Endothelial cell of umbilical vein (primary cell): ENCODE results near the gene TRIM2. TPM values are rescaled to one million over a fixed set of nuclear protein-coding genes. Genes with fewer than 3 reads are reported as not detected.

Experiments used
- BruUV-seq: library from RNA; stranded (reverse); fragments of 400-500 nt; replicated peaks from 2 replicates; lab custom pipeline; 2021; lab: Mats Ljungman, UMichigan
- CTCF ChIA-PET: fragments of 300-600, 350-600 bp; sonication (Branson Sonifier 250); formaldehyde crosslinking; loops from one replicate; lab custom pipeline; 2021; ENCODE audit warnings: antibody characterized with exemption, inconsistent platforms; lab: Charles Lee
- POLR2A ChIA-PET: fragments of 300-600, 350-600 bp; sonication (Branson Sonifier 250); formaldehyde crosslinking; loops from one replicate; lab custom pipeline; 2021; ENCODE audit warnings: antibody characterized with exemption, inconsistent platforms; lab: Charles Lee
- DNase-seq: peaks from one replicate; pipeline ENCODE4 v3.0.0-alpha.2; 2011; ENCODE audit warnings: low read depth, low spot score
- FAIRE-seq: peaks from 2 replicates; lab custom pipeline; 2011; peaks lifted over from hg19 to GRCh38; lab: Jason Lieb, UNC
- H2AFZ ChIP-seq: 2 replicates; pipeline ENCODE4 v1.6.0; 2012; ENCODE audit warnings: low read depth, low read length, control low read depth, inconsistent platforms
- H3K27ac ChIP-seq: 2 replicates; pipeline ENCODE4 v1.5.1; 2011; ENCODE audit warnings: low read depth, mild to moderate bottlenecking, control low read depth, low read length, moderate library complexity; ENCODE audit not compliant: insufficient read depth
- H3K27me3 ChIP-seq, 2 experiments: 2 replicates each; pipeline versions ENCODE4 v1.6.0 to v1.6.1; 2011; ENCODE audit warnings: low read length in 2 of 2, mixed read lengths in 1 of 2; ENCODE audit not compliant: control insufficient read depth in 2 of 2, insufficient read depth in 2 of 2
- H3K36me3 ChIP-seq, 2 experiments: 2 replicates in 1 of 2; 3 replicates in 1 of 2; pipeline ENCODE4 v1.5.1; 2011; ENCODE audit warnings: low read length in 2 of 2, mild to moderate bottlenecking in 1 of 2, moderate library complexity in 1 of 2; ENCODE audit not compliant: control insufficient read depth in 2 of 2, insufficient read depth in 2 of 2; ENCODE audit errors: extremely low read depth in 1 of 2
- H3K4me1 ChIP-seq: 3 replicates; pipeline ENCODE4 v1.5.1; 2011; ENCODE audit warnings: mild to moderate bottlenecking, low read length; ENCODE audit not compliant: control insufficient read depth, insufficient read depth; ENCODE audit errors: extremely low read depth
- H3K4me2 ChIP-seq: 2 replicates; pipeline ENCODE4 v1.6.1; 2011; ENCODE audit warnings: low read length, control low read depth, mixed read lengths; ENCODE audit not compliant: insufficient read depth
- H3K4me3 ChIP-seq, 3 experiments: fragments of 200-600 bp in 1 of 3; sonication (generic), shearing (Covaris generic) in 1 of 3; replicated peaks in 1 of 3; 2 replicates each; pipeline ENCODE4 v1.5.1; 2011 to 2016; ENCODE audit warnings: control low read depth in 3 of 3, low read length in 3 of 3, mild to moderate bottlenecking in 2 of 3, inconsistent platforms in 1 of 3, low read depth in 1 of 3, moderate library complexity in 1 of 3; ENCODE audit not compliant: insufficient read depth in 1 of 3
- H3K79me2 ChIP-seq: 2 replicates; pipeline ENCODE4 v1.6.0; 2012; ENCODE audit warnings: low read length, inconsistent platforms; ENCODE audit not compliant: control insufficient read depth, insufficient read depth
- H3K9ac ChIP-seq: replicated peaks from 2 replicates; pipeline ENCODE3; 2011; ENCODE audit warnings: low read length, control low read depth; ENCODE audit not compliant: insufficient read depth; ENCODE audit errors: extremely low read depth
- H3K9me1 ChIP-seq: replicated peaks from 3 replicates; pipeline ENCODE4 v1.6.0; 2011; ENCODE audit warnings: mild to moderate bottlenecking, low read length; ENCODE audit not compliant: control insufficient read depth, insufficient read depth; ENCODE audit errors: extremely low read depth
- H3K9me3 ChIP-seq: replicated peaks from 2 replicates; pipeline ENCODE4 v1.5.1; 2012; ENCODE audit warnings: low read length, inconsistent platforms; ENCODE audit not compliant: control insufficient read depth, insufficient read depth
- H4K20me1 ChIP-seq: replicated peaks from 2 replicates; pipeline ENCODE3; 2011; ENCODE audit warnings: mild to moderate bottlenecking, low read length; ENCODE audit not compliant: control insufficient read depth, insufficient read depth; ENCODE audit errors: extremely low read depth
- EZH2 ChIP-seq: IDR thresholded peaks from 2 replicates; pipeline ENCODE4 v1.6.1; 2012; ENCODE audit warnings: borderline replicate concordance, low read depth, mild to moderate bottlenecking, moderate library complexity, low read length, inconsistent platforms; ENCODE audit not compliant: severe bottlenecking
- FOS ChIP-seq: IDR thresholded peaks from 2 replicates; pipeline ENCODE4 v1.6.1; 2011; ENCODE audit warnings: mild to moderate bottlenecking, low read length, moderate library complexity, borderline replicate concordance; ENCODE audit not compliant: insufficient read depth
- JUN ChIP-seq: IDR thresholded peaks from 2 replicates; pipeline ENCODE4 v1.6.1; 2011; ENCODE audit warnings: borderline replicate concordance, low read depth; ENCODE audit not compliant: insufficient read length, insufficient read depth
- MYC ChIP-seq: IDR thresholded peaks from one replicate; pipeline ENCODE4 v1.6.1; 2011; ENCODE audit warnings: mild to moderate bottlenecking, low read depth, low read length
- POLR2A ChIP-seq: IDR thresholded peaks from 2 replicates; pipeline ENCODE4 v1.6.1; 2012; ENCODE audit warnings: low read depth, mild to moderate bottlenecking, control low read depth, low read length
- POLR2AphosphoS5 ChIP-seq: IDR thresholded peaks from 2 replicates; pipeline ENCODE4 v1.6.1; 2012; ENCODE audit warnings: low read depth, mild to moderate bottlenecking, control low read depth, low read length, moderate library complexity; ENCODE audit not compliant: insufficient read depth
- dilution Hi-C: fragments of 300-500 bp; cut with MboI; formaldehyde crosslinking; loops from one replicate; pipeline ENCODE4 v1.15.0; 2019; ENCODE audit warnings: low sequenced_read_pairs; ENCODE audit not compliant: extremely low pct_ligation_motif_present
- intact Hi-C: fragments of 100-400 bp; cut with micrococcal nuclease; formaldehyde crosslinking; loops from one replicate; pipeline ENCODE4 v1.10.0; 2022
- polyA plus RNA-seq, 4 experiments: library from polyadenylated mRNA; depleted of rRNA in 3 of 4; stranded (reverse) in 3 of 4; unstranded in 1 of 4; fragments of >200 nt; gene quantifications; 2 replicates each; pipeline versions ENCODE4 v1.2.1 to v1.2.3, GENCODE V29; 2011 to 2012; ENCODE audit warnings: missing spikeins in 1 of 4
- total RNA-seq: library from RNA; stranded (reverse); gene quantifications from 2 replicates; pipeline ENCODE4 v1.2.3, GENCODE V29; 2021
- TF ChIP-seq, protein P1 (sequence below), 2 donors: IDR thresholded peaks; 1 replicate in 1 of 2; 2 replicates in 1 of 2; pipeline ENCODE4 v1.5.1; 2011; ENCODE audit warnings: low read length in 2 of 2, mild to moderate bottlenecking in 2 of 2, moderate library complexity in 2 of 2, control low read depth in 1 of 2, inconsistent platforms in 1 of 2, low read depth in 1 of 2; ENCODE audit not compliant: insufficient read depth in 1 of 2; ENCODE audit errors: extremely low read depth in 1 of 2

The TRIM2 gene
- total and polyA plus RNA-seq, 2 donors (not counting 3 experiments of a cell fraction or from before 2014, with no cell fraction given) = 6.8 to 19.7 TPM

DNA sequence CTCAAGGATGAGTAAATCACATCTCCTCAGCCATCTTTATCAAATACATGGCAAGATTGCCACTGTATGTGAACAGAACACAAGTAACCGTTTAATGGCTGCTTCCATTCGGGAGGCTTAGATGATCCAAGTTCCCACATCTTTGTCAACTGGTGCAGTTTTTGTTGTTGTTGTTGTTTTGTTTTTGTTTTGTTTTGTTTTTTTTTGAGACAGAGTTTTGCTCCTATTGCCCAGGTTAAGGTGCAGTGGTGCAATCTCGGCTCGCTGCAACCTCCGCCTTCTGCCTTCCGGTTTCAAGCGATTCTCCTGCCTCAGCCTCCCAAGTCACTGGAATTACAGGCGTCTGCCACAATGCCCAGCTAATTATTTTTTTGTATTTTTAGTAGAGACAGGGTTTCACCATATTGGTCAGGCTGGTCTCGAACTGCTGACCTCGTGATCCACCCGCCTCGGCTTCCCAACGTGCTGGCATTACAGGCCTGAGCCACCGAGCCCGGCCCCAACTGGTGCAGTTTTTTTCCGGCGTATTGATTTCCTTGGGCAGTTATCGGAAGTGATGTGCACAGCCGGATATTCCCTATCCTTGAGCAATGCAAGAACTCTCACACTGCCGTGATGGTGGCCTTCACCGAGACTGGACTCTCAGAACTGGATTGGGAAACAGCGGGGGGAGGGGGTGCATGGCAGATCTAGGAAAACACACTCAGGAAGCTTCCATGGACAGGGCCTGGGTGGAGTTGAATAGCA is 29.2 kb upstream of the TRIM2 start:
- no peak overlapping the region for H3K27ac ChIP-seq
- dilution Hi-C loops = no loop called here
- ChIA-PET CTCF (no interaction called here), POLR2A (no interaction called here)
- H3K9me1 ChIP-seq = no peaks in the 10 kb centered on the region
- BruUV-seq = no TSS peak
- DNase-seq (no peak), FAIRE-seq (no peak)
- no peaks in the 10 kb centered on the region for H3K9me3 ChIP-seq
- H3K4me3 ChIP-seq = no peak overlapping the region
- no peak overlapping the region for H3K9ac ChIP-seq
- intact Hi-C loops = no loop called here
- no peak overlapping the region for H2AFZ ChIP-seq
- no peak overlapping the region for H3K4me2 ChIP-seq
- H3K4me1 ChIP-seq = no peaks in the 10 kb centered on the region
- peaks cover 1 to 6% of the 10 kb centered on the region in 2 experiments for H3K27me3 ChIP-seq
- no peak for TF ChIP-seq POLR2A
- TF ChIP-seq FOS = no peak
- TF ChIP-seq POLR2AphosphoS5 = no peak
- H3K36me3 ChIP-seq = no peaks in the 10 kb centered on the region
- no peaks in the 10 kb centered on the region for H3K79me2 ChIP-seq
- H4K20me1 ChIP-seq = no peaks in the 10 kb centered on the region

DNA sequence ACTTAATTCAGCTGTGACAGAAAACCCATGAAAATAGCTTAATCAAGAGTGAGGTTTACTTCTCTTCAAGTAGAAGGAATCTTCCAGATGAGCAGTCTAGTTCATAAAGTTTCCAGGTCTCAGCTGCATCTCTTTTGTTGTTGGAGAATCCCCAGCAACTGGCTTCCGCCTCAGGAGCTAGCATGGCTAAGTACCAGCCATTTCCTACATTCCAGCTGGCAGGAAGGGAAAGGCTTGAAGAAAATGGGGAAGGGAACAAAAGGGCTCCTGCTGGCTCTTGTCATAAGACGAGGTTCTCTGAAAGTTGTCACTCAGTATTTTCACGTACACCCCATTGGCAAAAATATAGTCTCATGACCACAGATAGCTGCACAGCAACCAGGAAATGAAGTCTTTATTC is 27.3 kb upstream of the TRIM2 start:
- Histone ChIP-seq H3K79me2 (no peaks in the 10 kb centered on the region), H3K36me3 (no peaks in the 10 kb centered on the region), H3K4me3 (no peak overlapping the region), H3K4me1 (no peaks in the 10 kb centered on the region), H3K9me1 (no peaks in the 10 kb centered on the region), H3K4me2 (no peak overlapping the region), H3K9me3 (no peaks in the 10 kb centered on the region), H4K20me1 (no peaks in the 10 kb centered on the region), H3K27me3 (no peaks in the 10 kb centered on the region), H2AFZ (no peak overlapping the region), H3K9ac (no peak overlapping the region), H3K27ac (no peak overlapping the region)
- ChIA-PET CTCF (no interaction called here), POLR2A (no interaction called here)
- no TSS peak for BruUV-seq
- FAIRE-seq (no peak), DNase-seq (no peak)
- intact Hi-C loops = no loop called here
- dilution Hi-C loops = no loop called here
- TF ChIP-seq POLR2A (no peak), JUN (no peak), MYC (no peak), EZH2 (no peak)
- TF ChIP-seq, protein P1, sequence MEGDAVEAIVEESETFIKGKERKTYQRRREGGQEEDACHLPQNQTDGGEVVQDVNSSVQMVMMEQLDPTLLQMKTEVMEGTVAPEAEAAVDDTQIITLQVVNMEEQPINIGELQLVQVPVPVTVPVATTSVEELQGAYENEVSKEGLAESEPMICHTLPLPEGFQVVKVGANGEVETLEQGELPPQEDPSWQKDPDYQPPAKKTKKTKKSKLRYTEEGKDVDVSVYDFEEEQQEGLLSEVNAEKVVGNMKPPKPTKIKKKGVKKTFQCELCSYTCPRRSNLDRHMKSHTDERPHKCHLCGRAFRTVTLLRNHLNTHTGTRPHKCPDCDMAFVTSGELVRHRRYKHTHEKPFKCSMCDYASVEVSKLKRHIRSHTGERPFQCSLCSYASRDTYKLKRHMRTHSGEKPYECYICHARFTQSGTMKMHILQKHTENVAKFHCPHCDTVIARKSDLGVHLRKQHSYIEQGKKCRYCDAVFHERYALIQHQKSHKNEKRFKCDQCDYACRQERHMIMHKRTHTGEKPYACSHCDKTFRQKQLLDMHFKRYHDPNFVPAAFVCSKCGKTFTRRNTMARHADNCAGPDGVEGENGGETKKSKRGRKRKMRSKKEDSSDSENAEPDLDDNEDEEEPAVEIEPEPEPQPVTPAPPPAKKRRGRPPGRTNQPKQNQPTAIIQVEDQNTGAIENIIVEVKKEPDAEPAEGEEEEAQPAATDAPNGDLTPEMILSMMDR (IDR thresholded peaks at IDR 0.05; ENCODE audit: extremely low read depth in 1 of 2, insufficient read depth in 1 of 2, low read depth in 1 of 2, low read length in 2 of 2) = no peak
